HepG2 (cell line): ENCODE data around the gene CTNNBL1. TPM values are rescaled to one million over a fixed set of nuclear protein-coding genes. Genes with fewer than 3 reads are reported as not detected.
A peak's percentile ranks its signal among the peaks of the same experiment; 100 is the strongest.

Source experiments
- AKAP8 ChIP-seq: sonication (generic); formaldehyde crosslinking; IDR thresholded peaks from 2 replicates; pipeline ENCODE4 v1.5.1; 2020; ENCODE audit warnings: mild to moderate bottlenecking, missing genetic modification reagents
- ATF7 ChIP-seq, 2 experiments: fragments of 450-650 bp in 1 of 2; sonication (generic) in 1 of 2; formaldehyde crosslinking in 1 of 2; IDR thresholded peaks; 2 replicates each; pipeline versions ENCODE4 v1.4.0 to v1.6.1; 2016 to 2020; ENCODE audit warnings: antibody characterized with exemption in 1 of 2, mild to moderate bottlenecking in 1 of 2, missing genetic modification reagents in 1 of 2
- CEBPG ChIP-seq: IDR thresholded peaks from 2 replicates; pipeline ENCODE4 v1.6.1; 2016
- DNMT3B ChIP-seq: conservative IDR thresholded peaks from 2 replicates; pipeline ENCODE4 v1.6.1; 2016; ENCODE audit warnings: missing biosample characterization, control low read depth
- KLF11 ChIP-seq: IDR thresholded peaks from 2 replicates; pipeline ENCODE4 v1.6.1; 2016; ENCODE audit warnings: missing compliant biosample characterization
- MBNL3 ChIP-seq: fragments of 250-450 bp; sonication (Bioruptor Pico); conservative IDR thresholded peaks from 2 replicates; pipeline ENCODE4 v1.8.0; 2022; ENCODE audit warnings: mild to moderate bottlenecking, inconsistent platforms
- MYC ChIP-seq: sonication (generic); formaldehyde crosslinking; IDR thresholded peaks from 2 replicates; pipeline ENCODE4 v1.9.0; 2021; ENCODE audit warnings: missing genetic modification reagents, borderline replicate concordance
- NCOA2 ChIP-seq: sonication (generic); formaldehyde crosslinking; IDR thresholded peaks from 2 replicates; pipeline ENCODE4 v1.8.0; 2022; ENCODE audit warnings: inconsistent platforms
- PLRG1 ChIP-seq: fragments of 450-650 bp; conservative IDR thresholded peaks from 2 replicates; pipeline ENCODE4 v1.6.1; 2016
- RFX3 ChIP-seq: IDR thresholded peaks from 2 replicates; pipeline ENCODE4 v1.6.1; 2016; ENCODE audit warnings: missing biosample characterization, missing genetic modification reagents
- TRAFD1 ChIP-seq: sonication (generic); formaldehyde crosslinking; IDR thresholded peaks from 2 replicates; pipeline ENCODE4 v1.5.1; 2020; ENCODE audit warnings: missing genetic modification reagents, mild to moderate bottlenecking, borderline replicate concordance
- WIZ ChIP-seq: sonication (generic); formaldehyde crosslinking; IDR thresholded peaks from 2 replicates; pipeline ENCODE4 v1.5.1; 2020; ENCODE audit warnings: mild to moderate bottlenecking, missing genetic modification reagents
- ZNF512B ChIP-seq: sonication (generic); formaldehyde crosslinking; IDR thresholded peaks from 2 replicates; pipeline ENCODE4 v1.5.1; 2020; ENCODE audit warnings: missing genetic modification reagents, mild to moderate bottlenecking, borderline replicate concordance
- ZNF572 ChIP-seq: sonication (generic); formaldehyde crosslinking; IDR thresholded peaks from 2 replicates; pipeline ENCODE4 v1.5.1; 2020; ENCODE audit warnings: mild to moderate bottlenecking, missing genetic modification reagents
- ZNF710 ChIP-seq: sonication (generic); formaldehyde crosslinking; IDR thresholded peaks from 2 replicates; pipeline ENCODE4 v1.5.0; 2020; ENCODE audit warnings: mild to moderate bottlenecking, missing genetic modification reagents, borderline replicate concordance
- ZNF83 ChIP-seq: sonication (generic); formaldehyde crosslinking; IDR thresholded peaks from 2 replicates; pipeline ENCODE4 v1.4.0; 2020; ENCODE audit warnings: missing genetic modification reagents, mild to moderate bottlenecking, borderline replicate concordance
- polyA plus RNA-seq, 8 experiments: library from polyadenylated mRNA; depleted of rRNA in 3 of 8; stranded (reverse) in 7 of 8; unstranded in 1 of 8; fragments of >200 nt; fragmentation: Illumina TruSeq in 4 of 8; extraction: Trizol in 4 of 8; gene quantifications; 2 replicates each; pipeline versions ENCODE4 v1.2.1 to v1.2.3, GENCODE V29; 2011 to 2016; ENCODE audit warnings: low read depth in 4 of 8, missing spikeins in 1 of 8, mixed read lengths in 1 of 8; ENCODE audit not compliant: insufficient read depth in 1 of 8
- total RNA-seq, 5 experiments: library from RNA; depleted of rRNA; stranded (reverse); fragments of >200 nt; fragmentation: Illumina TruSeq; extraction: Trizol; gene quantifications; 2 replicates each; pipeline ENCODE4 v1.2.3, GENCODE V29; 2016; ENCODE audit warnings: low read depth in 1 of 5
- TF ChIP-seq, protein P1 (sequence below): sonication (generic); formaldehyde crosslinking; conservative IDR thresholded peaks from 2 replicates; pipeline ENCODE4 v1.5.0; 2020; ENCODE audit warnings: missing genetic modification reagents
- TF ChIP-seq, protein P2 (sequence below): sonication (generic); formaldehyde crosslinking; IDR thresholded peaks from 2 replicates; pipeline ENCODE4 v1.9.0; 2022; ENCODE audit warnings: low read depth, missing genetic modification reagents

The CTNNBL1 gene
- total and polyA plus RNA-seq, 2 of the 13 experiments (the other 11 are each of a cell fraction or from before 2014, with no cell fraction given) = 49.3 to 94.6 TPM

DNA sequence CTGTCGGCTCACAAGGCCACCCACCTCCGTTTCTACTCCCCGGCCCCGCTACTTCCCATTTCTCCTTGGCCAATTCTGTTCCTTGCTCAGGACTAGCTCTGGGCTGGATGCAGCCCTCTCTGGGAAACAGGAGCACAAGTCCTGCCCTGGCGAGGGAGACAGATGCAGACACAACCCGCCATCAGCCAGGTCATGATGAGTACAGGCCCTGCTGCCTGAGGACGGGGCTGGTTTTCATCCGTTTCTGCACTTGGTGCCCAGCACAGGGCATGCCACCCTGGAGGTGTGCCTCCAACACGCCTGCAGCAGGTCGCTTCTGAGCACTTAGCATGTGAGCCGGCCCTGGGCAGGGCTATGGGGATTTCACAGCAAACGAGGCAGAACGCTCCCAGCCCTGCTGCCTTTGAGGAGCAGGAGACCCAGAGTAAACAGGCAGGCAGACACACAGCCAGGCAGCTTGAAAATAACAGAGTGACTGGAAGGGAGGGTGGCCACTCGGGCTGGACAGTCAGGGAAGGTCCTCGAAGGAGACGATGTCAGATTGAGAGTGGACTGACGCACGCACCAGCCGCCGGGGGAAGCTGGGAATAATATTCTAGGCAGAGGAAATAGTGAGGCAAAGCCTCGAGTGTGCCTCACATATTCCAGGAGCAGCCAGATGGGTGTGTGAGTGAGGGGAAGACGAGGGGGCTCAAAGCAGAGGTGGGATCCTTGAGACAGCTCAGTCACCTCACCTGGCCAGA, 187.9 kb downstream of the CTNNBL1 start (continued):
- TF ChIP-seq TRAFD1 (CRISPR knock-in tag) (no peak), NCOA2 (CRISPR knock-in tag) (no peak), MYC (CRISPR knock-in tag) (no peak; the same call in 1 of the 2 replicates), RFX3 (no peak), ATF7 (IDR thresholded peaks at IDR 0.05) (no peak), ATF7 (CRISPR knock-in tag; IDR thresholded peaks at IDR 0.05) (no peak), AKAP8 (CRISPR knock-in tag) (no peak), KLF11 (CRISPR knock-in tag) (no peak; the same call in 1 of the 2 replicates), WIZ (CRISPR knock-in tag) (no peak), MBNL3 (CRISPR knock-in tag) (no peak), PLRG1 (no peak), ZNF83 (CRISPR knock-in tag) (0 out of 2 replicates have a peak, but pooled peaks have one; percentile 31), ZNF512B (CRISPR knock-in tag) (no peak), DNMT3B (CRISPR knock-in tag) (no peak), ZNF710 (CRISPR knock-in tag) (no peak; the same call in 1 of the 2 replicates), ZNF572 (peak; percentile 82; the same call in 1 of the 2 replicates), CEBPG (CRISPR knock-in tag) (no peak)
- TF ChIP-seq, protein P1, sequence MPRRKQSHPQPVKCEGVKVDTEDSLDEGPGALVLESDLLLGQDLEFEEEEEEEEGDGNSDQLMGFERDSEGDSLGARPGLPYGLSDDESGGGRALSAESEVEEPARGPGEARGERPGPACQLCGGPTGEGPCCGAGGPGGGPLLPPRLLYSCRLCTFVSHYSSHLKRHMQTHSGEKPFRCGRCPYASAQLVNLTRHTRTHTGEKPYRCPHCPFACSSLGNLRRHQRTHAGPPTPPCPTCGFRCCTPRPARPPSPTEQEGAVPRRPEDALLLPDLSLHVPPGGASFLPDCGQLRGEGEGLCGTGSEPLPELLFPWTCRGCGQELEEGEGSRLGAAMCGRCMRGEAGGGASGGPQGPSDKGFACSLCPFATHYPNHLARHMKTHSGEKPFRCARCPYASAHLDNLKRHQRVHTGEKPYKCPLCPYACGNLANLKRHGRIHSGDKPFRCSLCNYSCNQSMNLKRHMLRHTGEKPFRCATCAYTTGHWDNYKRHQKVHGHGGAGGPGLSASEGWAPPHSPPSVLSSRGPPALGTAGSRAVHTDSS = 0 out of 2 replicates have a peak, but pooled peaks have one; percentile 57
- TF ChIP-seq, protein P2, sequence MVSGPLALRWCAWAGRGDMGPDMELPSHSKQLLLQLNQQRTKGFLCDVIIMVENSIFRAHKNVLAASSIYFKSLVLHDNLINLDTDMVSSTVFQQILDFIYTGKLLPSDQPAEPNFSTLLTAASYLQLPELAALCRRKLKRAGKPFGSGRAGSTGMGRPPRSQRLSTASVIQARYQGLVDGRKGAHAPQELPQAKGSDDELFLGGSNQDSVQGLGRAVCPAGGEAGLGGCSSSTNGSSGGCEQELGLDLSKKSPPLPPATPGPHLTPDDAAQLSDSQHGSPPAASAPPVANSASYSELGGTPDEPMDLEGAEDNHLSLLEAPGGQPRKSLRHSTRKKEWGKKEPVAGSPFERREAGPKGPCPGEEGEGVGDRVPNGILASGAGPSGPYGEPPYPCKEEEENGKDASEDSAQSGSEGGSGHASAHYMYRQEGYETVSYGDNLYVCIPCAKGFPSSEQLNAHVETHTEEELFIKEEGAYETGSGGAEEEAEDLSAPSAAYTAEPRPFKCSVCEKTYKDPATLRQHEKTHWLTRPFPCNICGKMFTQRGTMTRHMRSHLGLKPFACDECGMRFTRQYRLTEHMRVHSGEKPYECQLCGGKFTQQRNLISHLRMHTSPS (CRISPR knock-in tag) = 0 out of 2 replicates have a peak, but pooled peaks have one; percentile 15
